Kidney epithelial cell (primary cell): Measurements from ENCODE around the gene SBF1. TPM values are rescaled to one million over a fixed set of nuclear protein-coding genes. Genes with fewer than 3 reads are reported as not detected.
"Not testable (repeated sequence)": the region's sequence is repeated elsewhere in the genome, so short reads cannot be mapped to it uniquely, and the experiment has no call there.

Experiments
- DNase-seq: peaks from one replicate; pipeline ENCODE4 v3.0.0-alpha.2; 2010; ENCODE audit warnings: low read depth
- H3K27me3 ChIP-seq: 2 replicates; pipeline ENCODE4 v1.6.0; 2011; ENCODE audit warnings: low read length; ENCODE audit not compliant: control insufficient read depth, insufficient read depth
- H3K36me3 ChIP-seq: 2 replicates; pipeline ENCODE4 v1.5.1; 2011; ENCODE audit warnings: low read length; ENCODE audit not compliant: control insufficient read depth, insufficient read depth
- H3K4me3 ChIP-seq: 2 replicates; pipeline ENCODE4 v1.5.1; 2011; ENCODE audit warnings: low read depth, mild to moderate bottlenecking, control low read depth, low read length
- total RNA-seq: library from RNA; depleted of rRNA; stranded (reverse); fragments of >200 nt; gene quantifications from 2 replicates; pipeline ENCODE4 v1.2.3, GENCODE V29; 2015
- TF ChIP-seq, protein P1 (sequence below): IDR thresholded peaks from 2 replicates; pipeline ENCODE4 v1.5.1; 2011; ENCODE audit warnings: mild to moderate bottlenecking, moderate library complexity, low read length, control low read depth, inconsistent platforms; ENCODE audit not compliant: insufficient read depth, poor library complexity, severe bottlenecking

SBF1 gene
- total RNA-seq, 1 donor from 2014 or later, result 96.6 TPM

DNA sequence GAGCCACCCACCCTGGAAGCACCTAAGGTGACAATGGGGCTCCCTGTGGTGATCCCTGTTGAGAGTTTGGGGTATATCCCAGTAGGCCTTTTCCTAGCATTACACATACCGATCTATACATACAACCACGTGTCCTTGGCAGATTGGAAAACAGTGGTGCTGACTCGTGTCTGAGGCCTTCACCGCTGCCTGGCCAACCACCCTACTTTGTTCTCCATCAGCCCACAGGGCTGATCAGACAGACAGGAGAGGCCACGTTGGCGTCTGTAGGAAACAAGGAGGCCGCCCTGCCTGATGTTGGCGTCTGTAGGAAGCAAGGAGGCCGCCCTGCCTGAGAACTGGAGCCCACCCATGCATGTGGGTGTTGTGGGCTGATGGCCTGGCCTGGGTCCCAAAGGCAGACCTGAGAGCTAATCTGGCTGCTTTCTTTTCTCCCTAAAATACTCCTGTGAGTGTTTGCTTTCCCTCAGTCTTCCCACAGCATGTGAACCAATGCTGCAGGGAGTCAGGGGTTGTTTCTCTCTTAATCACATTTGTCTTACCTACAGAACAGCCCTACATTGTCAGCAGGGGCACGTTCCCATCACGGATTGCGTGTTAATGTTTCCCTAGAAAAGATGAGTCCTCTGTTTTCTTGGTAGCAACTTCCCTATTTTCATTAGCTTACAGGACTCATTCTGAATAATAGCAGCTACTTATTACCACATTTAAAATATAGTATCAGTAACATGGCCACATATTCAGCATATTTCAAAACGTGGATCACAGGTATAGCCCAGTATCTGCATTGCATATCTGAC is 57.2 kb downstream of the SBF1 start:
- TF ChIP-seq, protein P1, sequence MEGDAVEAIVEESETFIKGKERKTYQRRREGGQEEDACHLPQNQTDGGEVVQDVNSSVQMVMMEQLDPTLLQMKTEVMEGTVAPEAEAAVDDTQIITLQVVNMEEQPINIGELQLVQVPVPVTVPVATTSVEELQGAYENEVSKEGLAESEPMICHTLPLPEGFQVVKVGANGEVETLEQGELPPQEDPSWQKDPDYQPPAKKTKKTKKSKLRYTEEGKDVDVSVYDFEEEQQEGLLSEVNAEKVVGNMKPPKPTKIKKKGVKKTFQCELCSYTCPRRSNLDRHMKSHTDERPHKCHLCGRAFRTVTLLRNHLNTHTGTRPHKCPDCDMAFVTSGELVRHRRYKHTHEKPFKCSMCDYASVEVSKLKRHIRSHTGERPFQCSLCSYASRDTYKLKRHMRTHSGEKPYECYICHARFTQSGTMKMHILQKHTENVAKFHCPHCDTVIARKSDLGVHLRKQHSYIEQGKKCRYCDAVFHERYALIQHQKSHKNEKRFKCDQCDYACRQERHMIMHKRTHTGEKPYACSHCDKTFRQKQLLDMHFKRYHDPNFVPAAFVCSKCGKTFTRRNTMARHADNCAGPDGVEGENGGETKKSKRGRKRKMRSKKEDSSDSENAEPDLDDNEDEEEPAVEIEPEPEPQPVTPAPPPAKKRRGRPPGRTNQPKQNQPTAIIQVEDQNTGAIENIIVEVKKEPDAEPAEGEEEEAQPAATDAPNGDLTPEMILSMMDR, result no peak
- peaks cover 3% of the 10 kb centered on the region for H3K36me3 ChIP-seq

GRCh38 chr22:50416996-50417395 is 57.8 kb downstream of the SBF1 start:
- H3K27me3 ChIP-seq, result no peaks in the 10 kb centered on the region
- peaks cover 3% of the 10 kb centered on the region for H3K36me3 ChIP-seq
- DNase-seq, result no peak
- TF ChIP-seq, protein P1, result no peak
- no peak overlapping the region for H3K4me3 ChIP-seq

More for the DNA sequence above, 57.2 kb downstream of the SBF1 start:
- Histone ChIP-seq H3K27me3 (no peaks in the 10 kb centered on the region), H3K4me3 (no peak overlapping the region)
- no peak for DNase-seq

DNA sequence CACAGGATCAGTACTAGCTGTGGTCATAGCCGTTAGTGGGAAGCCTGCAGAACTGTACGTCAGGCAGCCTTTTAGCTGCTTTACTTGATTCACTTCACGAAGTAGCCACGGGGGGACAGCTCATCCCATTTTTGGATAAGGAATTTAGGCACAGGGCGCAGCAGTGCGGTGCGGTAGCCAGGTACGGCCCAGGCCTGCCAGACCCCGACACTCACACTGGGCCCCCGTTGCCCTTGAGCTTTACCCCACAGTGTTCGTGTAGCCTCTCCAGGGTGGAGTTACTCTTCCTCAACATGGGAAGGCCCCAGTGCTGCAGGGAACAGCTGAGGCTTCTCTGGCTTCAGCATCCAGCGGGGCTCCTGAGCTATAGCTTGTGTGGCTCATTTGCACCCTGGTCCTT is 59.4 kb downstream of the SBF1 start:
- no peaks in the 10 kb centered on the region for H3K27me3 ChIP-seq
- no peak overlapping the region for H3K4me3 ChIP-seq
- peaks cover 3% of the 10 kb centered on the region for H3K36me3 ChIP-seq
- no peak for DNase-seq
- TF ChIP-seq, protein P1, result no peak

DNA sequence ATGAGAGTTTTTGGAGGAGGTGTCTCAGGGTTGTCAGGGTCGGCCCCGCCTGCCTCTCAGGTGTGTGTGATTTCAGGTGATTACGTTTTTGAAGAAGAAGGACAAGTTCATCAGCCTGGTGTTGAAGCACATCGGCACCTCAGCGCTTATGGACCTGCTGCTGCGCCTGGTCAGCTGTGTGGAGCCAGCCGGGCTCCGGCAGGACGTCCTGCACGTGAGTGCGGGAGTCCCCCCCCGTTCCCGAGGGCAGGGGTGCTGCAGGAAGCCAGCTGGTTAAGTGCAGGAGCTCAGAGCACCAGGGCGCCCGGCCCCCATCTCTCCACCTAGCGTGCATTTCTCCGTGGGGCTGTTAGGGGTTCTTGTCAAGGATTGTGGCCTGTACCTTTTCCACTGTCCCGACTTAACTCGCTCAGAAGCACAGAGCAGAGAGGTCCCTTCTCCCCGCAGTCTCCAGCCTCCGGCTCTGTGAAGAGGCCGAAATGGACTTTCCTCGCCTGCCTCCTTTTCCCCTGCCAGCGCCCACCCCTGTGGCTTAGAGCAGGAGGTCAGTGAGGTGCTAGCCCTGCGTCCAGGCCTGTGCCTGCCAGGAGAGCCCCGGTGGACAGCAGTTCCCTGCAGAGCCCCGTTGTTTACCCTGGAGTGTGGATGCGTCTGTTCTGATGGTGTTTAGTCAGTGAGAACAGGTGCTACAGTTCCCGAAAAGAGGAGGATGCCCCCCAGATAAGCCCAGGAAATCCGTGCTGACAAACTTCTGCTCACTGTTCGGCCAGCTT is 60.2 kb downstream of the SBF1 start:
- Histone ChIP-seq H3K27me3 (no peaks in the 10 kb centered on the region), H3K4me3 (no peak overlapping the region), H3K36me3 (peaks cover 3% of the 10 kb centered on the region)
- TF ChIP-seq, protein P1, result no peak
- no peak for DNase-seq

DNA sequence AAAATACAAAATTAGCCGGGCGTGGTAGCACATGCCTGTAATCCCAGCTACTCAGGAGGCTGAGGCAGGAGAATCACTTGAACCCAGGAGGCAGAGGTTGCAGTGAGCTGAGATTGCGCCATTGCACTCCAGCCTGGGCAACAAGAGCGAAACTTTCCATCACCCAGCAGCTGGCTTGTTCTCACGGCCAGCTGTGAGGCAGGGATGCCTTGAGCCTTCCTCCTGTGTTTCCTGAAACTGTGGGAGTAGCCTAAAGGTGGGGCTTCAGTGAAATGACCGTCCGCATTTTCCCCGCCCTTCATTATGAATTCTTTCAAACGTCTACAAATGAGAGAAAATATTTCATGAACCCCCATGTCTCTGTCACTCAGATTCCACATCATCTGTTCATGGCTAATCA is 65.9 kb downstream of the SBF1 start:
- not testable (repeated sequence) for DNase-seq, H3K27me3 ChIP-seq, H3K36me3 ChIP-seq, H3K4me3 ChIP-seq

- Histone ChIP-seq H3K4me3 (no peak overlapping the region), H3K36me3 (no peaks in the 10 kb centered on the region), H3K27me3 (no peaks in the 10 kb centered on the region)
- DNase-seq, result no peak
- TF ChIP-seq, protein P1, result no peak
These were observed 66.5 kb downstream of the SBF1 start for GRCh38 chr22:50408311-50408710.
